Osteoblast (primary cell): ENCODE measurements around the gene KRTAP5-6. TPM values are rescaled to one million over a fixed set of nuclear protein-coding genes. Genes with fewer than 3 reads are reported as not detected.

Source experiments
- DNase-seq: peaks from one replicate; pipeline ENCODE4 v3.0.0; 2011; ENCODE audit warnings: low spot score, mixed read lengths; ENCODE audit not compliant: insufficient read length; ENCODE audit errors: missing footprints
- H2AFZ ChIP-seq: 2 replicates; pipeline ENCODE4 v1.6.0; 2011; ENCODE audit warnings: mild to moderate bottlenecking, low read length
- H3K27ac ChIP-seq: 2 replicates; pipeline ENCODE4 v1.5.1; 2011; ENCODE audit warnings: mild to moderate bottlenecking, low read depth, low read length, moderate library complexity
- H3K27me3 ChIP-seq: 2 replicates; pipeline ENCODE4 v1.6.0; 2012; ENCODE audit warnings: mild to moderate bottlenecking, control low read depth, inconsistent platforms, low read length, moderate library complexity; ENCODE audit not compliant: insufficient read depth
- H3K36me3 ChIP-seq: 2 replicates; pipeline ENCODE4 v1.5.1; 2011; ENCODE audit warnings: mild to moderate bottlenecking, low read length, control low read depth, moderate library complexity; ENCODE audit not compliant: insufficient read depth
- H3K4me1 ChIP-seq: 2 replicates; pipeline ENCODE4 v1.5.1; 2011; ENCODE audit warnings: mild to moderate bottlenecking, low read length, control low read depth, moderate library complexity; ENCODE audit not compliant: insufficient read depth
- H3K4me2 ChIP-seq: 2 replicates; pipeline ENCODE4 v1.6.0; 2011; ENCODE audit warnings: mild to moderate bottlenecking, low read length; ENCODE audit not compliant: insufficient read depth
- H3K4me3 ChIP-seq: fragments of 200-600 bp; sonication (generic); 3 replicates; pipeline ENCODE4 v1.5.1; 2012; ENCODE audit warnings: mild to moderate bottlenecking, low read length, inconsistent platforms; ENCODE audit not compliant: insufficient read depth
- H3K79me2 ChIP-seq: 2 replicates; pipeline ENCODE4 v1.6.0; 2012; ENCODE audit warnings: mild to moderate bottlenecking, low read length, control low read depth, inconsistent platforms; ENCODE audit not compliant: insufficient read depth
- H3K9me3 ChIP-seq: 2 replicates; pipeline ENCODE4 v1.5.1; 2011; ENCODE audit warnings: low read depth, low read length, control low read depth
- H4K20me1 ChIP-seq: 2 replicates; pipeline ENCODE4 v1.6.0; 2012; ENCODE audit warnings: mild to moderate bottlenecking, low read length, control low read depth; ENCODE audit not compliant: insufficient read depth
- CTCF ChIP-seq: IDR thresholded peaks from 2 replicates; pipeline ENCODE4 v1.5.1; 2011; ENCODE audit warnings: mild to moderate bottlenecking, low read depth, low read length, moderate library complexity; ENCODE audit errors: extremely low read depth
- total RNA-seq: library from RNA; depleted of rRNA; stranded (reverse); fragments of >200 nt; gene quantifications from 2 replicates; pipeline ENCODE4 v1.2.3, GENCODE V29; 2012

Gene KRTAP5-6
- total RNA-seq, 1 donor, result not detected

GRCh38 chr11:1694846-1695547 lies 2.0 kb upstream of the KRTAP5-6 start:
- H3K4me2 ChIP-seq, result no peak overlapping the region
- no peak for TF ChIP-seq CTCF

DNA sequence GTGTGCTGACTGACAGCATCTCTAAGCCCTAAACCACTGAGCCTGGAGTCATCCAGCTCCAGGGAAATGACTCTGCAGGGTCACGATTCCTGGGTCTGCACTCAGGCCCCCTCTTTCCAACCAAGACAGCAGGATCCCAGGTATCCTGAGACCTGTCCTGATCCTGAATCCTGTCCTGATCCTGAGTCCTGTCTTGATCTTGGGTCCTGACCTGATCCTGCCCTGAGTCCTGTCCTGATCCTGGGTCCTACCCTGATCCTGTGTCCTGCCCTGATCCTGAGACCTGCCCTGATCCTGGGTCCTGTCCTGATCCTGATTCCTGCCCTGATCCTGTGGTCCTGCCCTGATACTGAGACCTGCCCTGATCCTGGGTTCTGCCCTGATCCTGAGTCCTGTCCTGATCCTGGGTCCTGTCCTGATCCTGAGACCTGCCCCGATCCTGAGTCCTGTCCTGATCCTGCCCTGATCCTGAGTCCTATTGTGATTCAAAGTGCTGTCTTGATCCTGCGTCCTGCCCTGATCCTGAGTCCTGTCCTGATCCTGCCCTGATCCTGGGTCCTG lies 1.4 kb upstream of the KRTAP5-6 start:
- peak; percentile 75 for DNase-seq
- no peaks in the 10 kb centered on the region for H3K79me2 ChIP-seq

More at GRCh38 chr11:1694846-1695547, 2.0 kb upstream of the KRTAP5-6 start:
- Histone ChIP-seq H3K27ac (no peak overlapping the region), H2AFZ (no peak overlapping the region), H3K9me3 (no peaks in the 10 kb centered on the region), H3K27me3 (peaks cover 28% of the 10 kb centered on the region), H3K4me3 (no peak overlapping the region), H3K79me2 (no peaks in the 10 kb centered on the region), H3K36me3 (no peaks in the 10 kb centered on the region), H3K4me1 (peaks cover 7% of the 10 kb centered on the region), H4K20me1 (no peaks in the 10 kb centered on the region)
- DNase-seq, result no peak

DNA sequence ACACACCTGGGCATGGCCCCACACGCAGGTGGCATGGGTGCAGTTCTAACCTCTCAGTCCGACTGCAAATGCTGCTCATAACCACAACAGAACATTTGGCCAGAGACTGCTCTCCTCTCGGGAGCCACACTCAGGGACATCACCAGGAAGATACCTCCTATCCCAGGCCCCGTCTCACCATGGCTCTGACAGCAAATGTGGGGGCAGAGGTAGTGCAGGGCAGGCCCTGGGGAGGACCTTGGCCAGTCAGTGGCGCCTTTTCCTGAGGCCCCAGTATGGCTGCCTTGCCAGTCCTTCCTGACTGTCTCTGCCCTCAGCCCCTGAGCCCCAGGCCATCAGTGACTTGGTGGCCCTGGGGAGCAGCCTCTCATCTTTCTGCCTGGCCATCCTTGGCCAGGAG lies 2.8 kb downstream of the KRTAP5-6 start:
- no peak overlapping the region for H2AFZ ChIP-seq
- H3K4me3 ChIP-seq, result no peak overlapping the region
- no peaks in the 10 kb centered on the region for H3K36me3 ChIP-seq
- no peak for TF ChIP-seq CTCF
- no peaks in the 10 kb centered on the region for H3K4me1 ChIP-seq
- no peaks in the 10 kb centered on the region for H3K79me2 ChIP-seq
- peak; percentile 49 for DNase-seq
- H3K4me2 ChIP-seq, result no peak overlapping the region
- H3K27ac ChIP-seq, result no peak overlapping the region
- no peaks in the 10 kb centered on the region for H4K20me1 ChIP-seq
- H3K27me3 ChIP-seq, result peaks cover 19% of the 10 kb centered on the region
- peaks cover 4% of the 10 kb centered on the region for H3K9me3 ChIP-seq

More for the DNA sequence above, 1.4 kb upstream of the KRTAP5-6 start:
- H2AFZ ChIP-seq, result no peak overlapping the region
- H3K4me2 ChIP-seq, result no peak overlapping the region
- H3K27ac ChIP-seq, result no peak overlapping the region
- no peaks in the 10 kb centered on the region for H4K20me1 ChIP-seq
- no peak for TF ChIP-seq CTCF
- H3K36me3 ChIP-seq, result no peaks in the 10 kb centered on the region
- H3K9me3 ChIP-seq, result no peaks in the 10 kb centered on the region
- H3K4me3 ChIP-seq, result no peak overlapping the region
- H3K27me3 ChIP-seq, result peaks cover 27% of the 10 kb centered on the region
- H3K4me1 ChIP-seq, result peaks cover 7% of the 10 kb centered on the region

- Histone ChIP-seq H3K79me2 (no peaks in the 10 kb centered on the region), H2AFZ (no peak overlapping the region), H3K27me3 (peaks cover 13% of the 10 kb centered on the region), H3K27ac (no peak overlapping the region), H4K20me1 (no peaks in the 10 kb centered on the region), H3K36me3 (no peaks in the 10 kb centered on the region), H3K9me3 (peaks cover 4% of the 10 kb centered on the region), H3K4me2 (no peak overlapping the region), H3K4me1 (no peaks in the 10 kb centered on the region), H3K4me3 (no peak overlapping the region)
- peak; percentile 49 for DNase-seq
- no peak for TF ChIP-seq CTCF
Measured at GRCh38 chr11:1701091-1701807, 4.3 kb downstream of the KRTAP5-6 start.
